ENCODE data around the gene HYAL1. TPM values are rescaled to one million over a fixed set of nuclear protein-coding genes. Genes with fewer than 3 reads are reported as not detected.

The HYAL1 gene, protein sequence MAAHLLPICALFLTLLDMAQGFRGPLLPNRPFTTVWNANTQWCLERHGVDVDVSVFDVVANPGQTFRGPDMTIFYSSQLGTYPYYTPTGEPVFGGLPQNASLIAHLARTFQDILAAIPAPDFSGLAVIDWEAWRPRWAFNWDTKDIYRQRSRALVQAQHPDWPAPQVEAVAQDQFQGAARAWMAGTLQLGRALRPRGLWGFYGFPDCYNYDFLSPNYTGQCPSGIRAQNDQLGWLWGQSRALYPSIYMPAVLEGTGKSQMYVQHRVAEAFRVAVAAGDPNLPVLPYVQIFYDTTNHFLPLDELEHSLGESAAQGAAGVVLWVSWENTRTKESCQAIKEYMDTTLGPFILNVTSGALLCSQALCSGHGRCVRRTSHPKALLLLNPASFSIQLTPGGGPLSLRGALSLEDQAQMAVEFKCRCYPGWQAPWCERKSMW
- total RNA-seq, result 2.7 and 7.4 TPM in 2 replicates

DNA sequence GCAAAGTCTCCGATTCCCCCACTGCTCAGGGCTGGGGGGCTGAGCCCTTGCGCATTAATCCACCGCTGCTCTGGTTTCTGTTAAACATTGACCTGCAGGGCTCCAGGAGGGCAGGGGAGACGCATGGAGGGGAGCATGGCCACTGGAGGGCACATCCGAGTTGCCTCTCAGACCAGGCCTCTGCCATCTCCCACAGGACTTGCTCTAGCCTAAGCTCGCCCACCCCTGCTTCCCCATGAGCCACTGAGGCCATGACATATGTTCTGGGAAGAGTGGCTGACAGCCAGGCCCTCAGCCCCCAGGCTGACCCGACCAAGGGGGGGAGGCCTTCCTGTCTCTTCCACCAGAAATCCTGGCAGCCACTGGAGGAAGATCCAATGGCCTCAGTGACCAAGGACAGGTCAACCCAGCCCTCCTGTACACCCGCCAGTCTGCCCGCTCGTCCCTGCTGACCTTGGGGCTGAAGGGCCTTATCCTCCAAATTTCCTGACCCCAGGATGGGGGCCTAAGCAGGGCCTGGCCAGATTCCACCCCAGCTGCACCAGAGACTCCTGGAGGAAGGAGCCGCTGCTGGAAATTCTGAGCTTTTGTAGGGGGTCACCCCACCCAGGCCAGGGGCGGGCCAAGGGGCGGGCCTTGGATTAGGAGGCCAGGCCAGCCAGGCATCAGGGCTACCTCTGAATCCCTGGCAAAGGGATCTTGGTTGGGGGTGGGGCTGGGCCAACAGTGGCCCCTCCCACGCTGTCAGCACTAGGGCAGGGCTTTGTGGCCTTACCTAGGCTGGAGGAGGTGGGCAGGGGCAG, at the start of gene HYAL1:
HYAL1 (minus strand) TSS at position 562 of the 803 bp plus-strand sequence. CDS start 618 bp downstream, outside the sequence.

DNA sequence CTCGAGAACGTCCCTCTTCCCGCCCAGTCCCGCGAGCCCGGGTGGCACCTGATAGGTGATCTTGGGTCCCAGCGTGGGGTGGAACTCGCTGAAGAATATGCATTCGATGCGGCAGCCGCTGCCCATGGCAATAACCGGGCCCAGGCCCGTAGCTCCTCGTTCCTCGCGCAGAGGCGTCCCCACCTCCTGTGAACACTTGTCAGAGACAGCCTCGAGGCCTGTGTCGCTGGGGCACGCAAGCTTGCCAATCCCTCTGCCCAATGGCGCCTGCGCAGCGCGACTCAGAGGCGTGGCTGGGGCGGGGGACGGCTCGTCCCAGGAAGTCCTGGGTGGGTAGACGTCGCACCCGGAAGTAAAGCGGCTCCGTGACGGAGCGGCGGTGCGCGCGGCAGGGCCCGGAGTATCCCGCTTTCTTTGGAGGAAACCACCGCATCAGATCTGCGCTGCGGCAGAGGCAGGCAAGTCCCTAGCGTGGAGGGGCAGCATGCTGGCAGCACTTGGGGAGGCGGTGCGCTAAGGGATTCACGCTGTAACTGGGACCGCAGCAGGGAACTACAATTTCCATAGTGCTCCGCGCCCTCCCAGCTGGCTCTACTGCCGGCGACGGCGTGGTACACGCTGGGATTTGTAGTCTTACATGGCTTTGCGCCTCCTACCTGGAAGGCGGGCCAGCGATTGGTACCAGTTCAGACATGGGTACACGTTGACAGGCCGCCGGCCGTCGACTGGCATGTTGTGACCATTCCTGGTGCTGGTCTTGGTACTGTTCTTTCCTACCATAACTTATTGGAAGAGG, 47.4 kb upstream of the HYAL1 start, which contains the start of the genes CYB561D2 and NPRL2:
CYB561D2 (plus strand) TSS at position 336 of the 796 bp plus-strand sequence. CDS start 572 bp downstream, outside the sequence.
NPRL2 (minus strand) TSS at position 249 of the 796 bp plus-strand sequence; CDS start at position 126, 123 bp downstream.

DNA sequence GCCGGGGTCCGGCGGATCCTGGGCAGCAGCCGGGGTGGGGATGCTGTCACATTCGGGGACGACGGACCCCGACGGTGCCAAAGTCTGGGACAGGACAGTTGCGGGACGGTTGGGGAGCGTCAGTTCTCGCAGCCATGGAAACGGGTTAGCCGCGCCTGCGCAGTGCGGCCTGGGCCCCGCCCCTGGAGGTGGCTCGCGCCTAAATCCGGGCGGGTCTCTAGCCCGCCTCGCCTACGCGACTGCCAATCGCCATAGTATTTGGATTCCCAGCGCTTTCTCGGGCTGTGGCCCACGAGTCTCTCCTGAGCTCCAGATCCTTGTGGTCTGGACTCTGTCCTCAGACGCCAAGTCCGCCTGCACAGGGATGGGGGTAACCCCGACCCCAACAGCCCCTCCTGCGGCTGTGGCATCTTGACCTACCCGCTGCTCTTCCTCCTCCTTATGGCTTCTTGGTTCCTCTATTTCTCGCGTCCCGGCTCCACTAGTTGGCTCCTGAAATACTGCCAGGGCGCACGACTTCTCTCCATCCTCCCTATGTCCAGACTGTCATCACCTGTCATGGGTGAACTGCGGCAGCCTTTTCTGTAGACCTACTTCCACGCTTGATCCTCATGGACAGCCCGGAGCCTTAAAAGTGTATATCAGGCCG, 42.3 kb upstream of the HYAL1 start, which contains the start of gene ZMYND10:
ZMYND10 (minus strand) TSS at position 147 of the 649 bp plus-strand sequence. CDS start 153 bp downstream, outside the sequence.

DNA sequence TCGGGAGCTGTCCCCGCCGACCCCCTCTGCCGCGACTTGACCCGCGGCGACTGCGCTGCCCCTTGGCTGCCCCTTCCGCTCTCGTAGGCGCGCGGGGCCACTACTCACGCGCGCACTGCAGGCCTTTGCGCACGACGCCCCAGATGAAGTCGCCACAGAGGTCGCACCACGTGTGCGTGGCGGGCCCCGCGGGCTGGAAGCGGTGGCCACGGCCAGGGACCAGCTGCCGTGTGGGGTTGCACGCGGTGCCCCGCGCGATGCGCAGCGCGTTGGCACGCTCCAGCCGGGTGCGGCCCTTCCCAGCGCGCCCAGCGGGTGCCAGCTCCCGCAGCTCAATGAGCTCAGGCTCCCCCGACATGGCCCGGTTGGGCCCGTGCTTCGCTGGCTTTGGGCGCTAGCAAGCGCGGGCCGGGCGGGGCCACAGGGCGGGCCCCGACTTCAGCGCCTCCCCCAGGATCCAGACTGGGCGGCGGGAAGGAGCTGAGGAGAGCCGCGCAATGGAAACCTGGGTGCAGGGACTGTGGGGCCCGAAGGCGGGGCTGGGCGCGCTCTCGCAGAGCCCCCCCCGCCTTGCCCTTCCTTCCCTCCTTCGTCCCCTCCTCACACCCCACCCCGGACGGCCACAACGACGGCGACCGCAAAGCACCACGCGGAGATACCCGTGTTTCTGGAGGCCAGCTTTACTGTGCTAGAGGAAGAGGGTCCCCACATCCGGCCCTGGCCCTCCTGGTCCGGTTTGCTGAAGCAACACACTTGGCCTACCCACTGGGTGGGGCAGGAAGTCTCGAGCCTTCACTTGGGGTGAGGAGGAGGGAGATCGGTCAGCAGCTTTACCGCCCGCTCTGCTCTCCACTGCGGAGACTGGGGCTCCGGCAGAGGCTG, 37.3 kb upstream of the HYAL1 start, which contains the start of gene RASSF1:
RASSF1 (minus strand) TSS at position 389 of the 882 bp plus-strand sequence; CDS start at position 358, 31 bp downstream.

DNA sequence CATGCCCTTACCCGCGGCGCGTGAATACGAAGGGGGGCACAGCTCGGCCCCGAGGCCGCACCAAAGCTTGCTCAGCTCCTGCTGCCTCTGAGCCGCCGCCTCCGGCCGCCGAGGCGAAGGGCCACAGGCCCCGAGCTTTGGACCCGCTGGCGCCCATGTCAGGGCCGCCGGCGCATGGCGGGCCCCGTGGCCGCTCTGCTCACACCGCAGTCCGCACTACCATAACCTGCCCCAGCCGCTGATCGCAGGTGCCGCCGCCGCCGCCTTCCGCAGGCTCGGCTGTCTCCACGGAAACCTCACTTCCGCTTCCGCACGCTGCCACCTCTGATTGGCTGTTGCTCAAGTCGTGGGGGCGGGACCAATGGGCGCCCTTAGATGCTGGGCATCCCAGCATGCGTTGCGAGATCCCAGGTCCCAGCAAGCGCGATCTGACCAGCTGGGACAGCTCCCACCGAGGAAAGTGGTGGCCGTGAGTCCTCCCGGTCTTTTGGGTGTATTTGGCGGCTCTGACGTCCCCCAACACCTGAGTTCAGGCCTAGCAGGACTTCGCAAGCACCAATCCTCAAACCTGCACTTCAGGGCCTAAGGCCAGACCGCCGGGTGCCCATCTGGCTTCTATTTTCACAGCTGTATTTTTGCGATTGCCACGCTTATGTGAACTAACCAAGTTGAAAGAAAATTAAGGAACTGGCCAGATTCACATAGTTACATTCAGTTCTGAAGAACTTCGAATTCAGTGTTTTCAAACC, 24.7 kb upstream of the HYAL1 start, which contains the start of gene TUSC2:
TUSC2 (minus strand) TSS at position 281 of the 749 bp plus-strand sequence; CDS start at position 157, 124 bp downstream.

DNA sequence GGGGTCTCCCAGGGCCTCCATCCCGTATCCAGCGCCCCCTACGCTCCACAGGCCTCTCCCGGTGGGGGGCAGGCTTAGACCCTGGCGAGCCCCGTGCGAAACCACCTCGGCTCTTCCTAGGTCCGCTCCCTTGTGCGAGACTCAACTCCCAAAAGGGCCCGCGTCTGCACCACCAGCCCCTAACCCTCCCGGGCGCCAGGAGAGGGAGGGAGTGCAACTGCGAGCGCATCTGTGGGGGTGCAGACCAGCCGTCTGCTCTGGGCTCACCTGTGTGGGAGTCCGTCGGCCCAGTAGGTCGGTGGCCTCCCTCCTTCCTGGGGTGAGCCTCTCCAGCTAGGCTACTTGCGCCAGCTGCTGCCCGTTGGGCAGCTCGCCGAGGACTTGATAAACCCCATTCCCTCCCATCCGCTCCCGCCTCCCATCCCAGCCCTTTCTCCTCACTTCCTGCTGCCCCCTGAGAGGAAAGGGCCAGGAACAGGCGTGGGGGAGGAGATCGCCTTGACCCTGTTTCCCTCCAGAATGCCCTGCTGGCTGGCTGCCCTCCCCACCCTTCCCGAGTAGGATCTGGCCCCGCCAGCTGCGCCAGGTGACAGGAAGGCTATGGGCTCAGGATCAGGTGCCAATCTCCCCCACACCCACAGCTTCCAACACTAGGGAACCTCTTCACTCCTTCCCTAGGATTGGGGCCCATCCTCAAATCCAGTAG, 19.2 kb upstream of the HYAL1 start, which contains the start of gene HYAL2:
HYAL2 (minus strand) TSS at position 360 of the 706 bp plus-strand sequence. CDS start 2,256 bp downstream, outside the sequence.

DNA sequence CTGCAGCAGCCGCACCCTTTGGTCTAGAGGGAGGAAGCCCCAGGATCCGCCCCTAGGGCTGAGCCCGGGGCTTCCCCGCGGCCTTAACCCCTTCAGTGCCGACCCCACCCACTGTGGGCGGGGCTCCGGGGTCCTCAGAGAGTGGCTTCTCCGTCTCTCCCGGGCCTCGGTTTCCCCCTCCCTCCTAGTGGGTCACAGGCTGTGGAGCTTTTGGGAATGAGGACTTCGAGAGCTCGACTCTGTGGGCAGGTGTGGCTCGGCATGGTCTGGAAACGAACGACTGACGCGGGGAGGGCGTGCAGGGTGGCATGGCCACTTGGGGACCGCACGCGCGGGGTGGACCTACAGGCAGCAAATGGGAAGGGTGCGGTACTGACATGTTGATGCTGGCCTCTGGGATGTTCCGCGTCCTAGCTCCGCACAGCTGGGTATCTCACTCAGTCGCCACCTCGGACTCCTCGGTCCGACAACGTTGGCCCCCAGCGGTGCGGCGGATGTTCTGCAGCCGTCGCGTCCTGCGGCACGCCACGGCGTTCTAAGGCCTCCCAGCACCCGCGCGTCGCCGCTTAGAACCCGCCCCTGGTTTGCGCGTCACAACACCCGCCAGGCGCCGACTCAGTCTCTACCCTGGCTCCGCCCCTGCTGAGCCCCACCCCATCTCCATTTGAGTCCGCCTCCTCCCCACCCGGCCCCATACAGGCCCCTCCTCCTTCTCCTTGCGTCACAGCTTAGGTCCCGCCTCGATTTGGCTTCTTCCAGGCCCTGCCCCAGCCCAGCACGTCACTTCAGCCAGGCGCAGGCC, 4.3 kb downstream of the HYAL1 start, which contains the start of the genes HYAL3 and NAA80:
HYAL3 (minus strand) TSS at position 570 of the 802 bp plus-strand sequence. CDS start 3,803 bp downstream, outside the sequence.
NAA80 (minus strand) TSS at position 570 of the 802 bp plus-strand sequence. CDS start 1,942 bp downstream, outside the sequence.

DNA sequence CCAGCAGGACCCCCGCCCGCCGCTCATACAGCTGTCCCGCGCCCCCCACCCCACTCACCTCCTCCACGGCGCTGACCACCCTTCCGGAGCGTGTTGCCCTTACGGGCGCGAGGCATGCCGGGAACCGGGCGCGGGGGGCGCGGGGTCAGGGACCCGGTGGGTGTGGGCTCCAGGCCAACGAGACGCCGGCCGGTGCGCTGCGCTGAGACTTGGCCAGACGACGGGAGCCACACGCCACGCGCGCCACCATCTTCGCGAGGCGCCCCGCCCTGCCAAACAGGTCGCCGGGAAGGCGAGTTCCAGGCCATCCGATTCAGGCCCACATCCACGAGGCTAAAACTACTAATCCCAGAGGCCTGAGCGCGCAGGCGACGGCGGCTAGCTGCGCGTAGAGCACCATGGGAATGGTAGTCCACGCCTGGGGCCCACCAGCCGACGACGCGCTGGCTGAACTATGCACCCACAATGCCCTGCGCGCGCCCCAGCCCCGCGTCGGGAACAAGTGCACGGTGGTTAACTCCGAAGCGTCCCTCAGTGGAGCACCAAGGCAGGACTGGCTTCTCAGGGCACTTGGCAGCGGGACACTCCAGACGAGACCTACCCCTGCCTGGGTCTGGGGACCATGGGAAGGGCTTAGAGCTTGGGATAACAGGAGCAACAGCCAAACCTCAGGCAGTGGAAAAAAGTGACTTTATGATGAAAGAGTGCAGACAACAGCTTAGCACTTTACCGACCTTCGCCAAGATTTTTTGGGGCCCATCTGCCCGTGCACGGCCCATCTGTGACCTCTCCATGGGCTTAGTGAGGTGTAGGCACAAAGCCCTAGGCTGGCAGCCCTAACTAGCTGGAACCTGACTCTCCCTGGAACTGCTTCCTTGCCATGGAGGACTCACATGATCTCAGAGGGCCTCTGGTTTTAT, 11.0 kb downstream of the HYAL1 start, which contains the start of gene IFRD2:
IFRD2 (minus strand) TSS at position 271 of the 920 bp plus-strand sequence; CDS start at position 116, 155 bp downstream.

DNA sequence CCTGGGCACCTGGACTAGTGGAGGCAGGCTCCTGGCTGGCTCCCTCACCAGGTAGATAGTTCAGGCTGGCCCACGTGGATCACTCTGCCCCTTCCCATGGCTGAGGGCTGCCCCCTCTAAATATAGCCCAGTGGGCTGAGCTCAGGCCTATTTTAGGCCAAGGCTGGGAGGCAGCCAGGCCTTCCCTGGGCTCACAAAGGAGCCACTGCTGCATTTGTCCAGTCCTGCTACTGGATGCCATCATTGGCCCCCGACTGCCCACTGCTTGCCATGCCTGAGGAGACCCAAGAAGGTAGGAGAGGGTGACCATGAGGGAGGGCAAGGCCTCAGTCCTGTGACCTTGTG, 24.5 kb downstream of the HYAL1 start, which contains the start of gene LSMEM2:
LSMEM2 (plus strand) TSS at position 208 of the 345 bp plus-strand sequence; CDS start at position 235, 27 bp downstream.

DNA sequence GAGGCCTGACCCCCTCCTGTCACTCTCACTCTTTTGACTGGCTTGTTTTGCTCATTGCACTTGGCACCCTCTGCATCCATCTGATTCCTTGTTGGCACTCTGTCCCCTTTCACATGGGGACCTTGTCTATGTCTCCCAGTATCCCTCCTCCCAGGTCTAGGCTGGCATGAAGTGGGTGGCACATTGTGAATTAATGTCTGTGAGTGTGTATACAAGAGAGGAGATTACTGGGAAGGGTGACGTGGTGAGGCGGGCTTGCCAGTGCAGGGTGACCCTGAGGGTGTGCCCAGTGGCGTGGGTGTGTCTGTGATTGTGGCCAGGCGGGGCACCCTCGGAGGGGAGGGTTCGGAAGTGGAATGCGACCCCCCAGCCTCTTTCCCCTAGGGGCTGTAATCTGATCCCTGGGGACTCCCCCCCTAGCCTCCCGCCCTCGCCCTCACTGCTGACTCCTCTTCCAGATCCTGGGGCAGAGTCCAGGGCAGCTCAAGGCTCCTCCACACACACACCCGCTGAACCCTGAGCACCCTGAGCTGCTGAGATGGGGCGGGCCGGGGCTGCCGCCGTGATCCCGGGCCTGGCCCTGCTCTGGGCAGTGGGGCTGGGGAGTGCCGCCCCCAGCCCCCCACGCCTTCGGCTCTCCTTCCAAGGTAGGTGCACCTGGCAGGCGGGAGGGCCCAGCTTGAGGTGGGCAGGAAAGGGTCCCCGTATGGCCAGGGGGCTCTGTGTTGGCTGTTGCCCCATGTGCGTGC, 34.5 kb downstream of the HYAL1 start, which contains the start of gene SEMA3B:
SEMA3B (plus strand) TSS at position 445 of the 749 bp plus-strand sequence; CDS start at position 539, 94 bp downstream.

Other genes starting within 250 kb of the HYAL1 start
- 60.0 and 66.3 TPM in 2 replicates for gene RBM5, start 214.7 kb downstream of the HYAL1 start, total RNA-seq
- gene SEMA3F, start 148.2 kb downstream of the HYAL1 start, total RNA-seq, result 9.0 and 10.4 TPM in 2 replicates
- not detected in 2 replicates for gene GNAT1, start 112.0 kb downstream of the HYAL1 start, total RNA-seq
- gene SLC38A3, start 98.3 kb downstream of the HYAL1 start, total RNA-seq, result not detected in 2 replicates
- gene GNAI2, start 67.4 kb downstream of the HYAL1 start, total RNA-seq, result 132 and 164 TPM in 2 replicates
- gene SEMA3B, start 34.4 kb downstream of the HYAL1 start, total RNA-seq, result 4.4 and 4.5 TPM in 2 replicates
- not detected in 2 replicates for gene LSMEM2, start 24.5 kb downstream of the HYAL1 start, total RNA-seq
- 28.3 and 36.7 TPM in 2 replicates for gene IFRD2, start 11.1 kb downstream of the HYAL1 start, total RNA-seq
- gene HYAL3, start 4.2 kb downstream of the HYAL1 start, total RNA-seq, result 7.2 and 17.3 TPM in 2 replicates
- gene NAA80, start 4.2 kb downstream of the HYAL1 start, total RNA-seq, result 8.4 and 12.9 TPM in 2 replicates
- 51.3 and 65.4 TPM in 2 replicates for gene HYAL2, start 19.2 kb upstream of the HYAL1 start, total RNA-seq
- gene TUSC2, start 24.6 kb upstream of the HYAL1 start, total RNA-seq, result 11.4 and 41.2 TPM in 2 replicates
- gene RASSF1, start 37.3 kb upstream of the HYAL1 start, total RNA-seq, result 18.4 and 23.3 TPM in 2 replicates
- gene ZMYND10, start 42.2 kb upstream of the HYAL1 start, total RNA-seq, result 0.06 and 0.24 TPM in 2 replicates
- 15.5 and 22.6 TPM in 2 replicates for gene NPRL2, start 47.2 kb upstream of the HYAL1 start, total RNA-seq
- gene CYB561D2, start 47.3 kb upstream of the HYAL1 start, total RNA-seq, result 21.4 and 29.5 TPM in 2 replicates
- gene TMEM115, start 55.9 kb upstream of the HYAL1 start, total RNA-seq, result 62.7 and 65.7 TPM in 2 replicates
- not detected in 2 replicates for gene CACNA2D2, start 200.1 kb upstream of the HYAL1 start, total RNA-seq